K562 (cell line): ENCODE measurements around the gene CCR8. TPM values are rescaled to one million over a fixed set of nuclear protein-coding genes. Genes with fewer than 3 reads are reported as not detected.

Experiments
- ATF4 ChIP-seq: fragments of 450-650 bp; formaldehyde crosslinking; IDR thresholded peaks from 2 replicates; pipeline ENCODE4 v1.4.0; 2022; ENCODE audit warnings: mild to moderate bottlenecking, moderate library complexity
- BCLAF1 ChIP-seq, 2 experiments: fragments of 450-650 bp in 1 of 2; IDR thresholded peaks; 2 replicates each; pipeline ENCODE4 v1.6.1; 2011 to 2017; ENCODE audit warnings: low read depth in 2 of 2, antibody characterized with exemption in 1 of 2, borderline replicate concordance in 1 of 2, low read length in 1 of 2, mild to moderate bottlenecking in 1 of 2, mixed read lengths in 1 of 2; ENCODE audit not compliant: control insufficient read depth in 1 of 2
- BRF1 ChIP-seq: IDR thresholded peaks from 3 replicates; pipeline ENCODE4 v1.6.1; 2011; ENCODE audit warnings: borderline replicate concordance, mild to moderate bottlenecking; ENCODE audit not compliant: insufficient read length; ENCODE audit errors: extremely low read depth
- CLOCK ChIP-seq: fragments of 250-450 bp; sonication (Bioruptor Pico); IDR thresholded peaks from 2 replicates; pipeline ENCODE4 v1.4.0; 2020; ENCODE audit warnings: mild to moderate bottlenecking, moderate library complexity, borderline replicate concordance
- CXXC5 ChIP-seq: fragments of 250-450 bp; sonication (Bioruptor Pico); IDR thresholded peaks from 2 replicates; pipeline ENCODE4 v1.8.0; 2022; ENCODE audit warnings: inconsistent platforms, mild to moderate bottlenecking, moderate library complexity
- EZH2 ChIP-seq: IDR thresholded peaks from 2 replicates; pipeline ENCODE4 v1.6.1; 2012; ENCODE audit warnings: low read depth, mild to moderate bottlenecking, inconsistent platforms, low read length, borderline replicate concordance
- FOS ChIP-seq: IDR thresholded peaks from 3 replicates; pipeline ENCODE4 v1.6.1; 2011; ENCODE audit not compliant: insufficient read length; ENCODE audit errors: extremely low read depth
- HNRNPUL1 ChIP-seq: fragments of 200-400 bp; formaldehyde crosslinking; IDR thresholded peaks from 2 replicates; pipeline ENCODE4 v1.6.1; 2017; ENCODE audit warnings: low read length
- KLF13 ChIP-seq: fragments of 450-650 bp; IDR thresholded peaks from 2 replicates; pipeline ENCODE4 v1.6.1; 2016; ENCODE audit warnings: missing genetic modification characterization, low read depth, mild to moderate bottlenecking, missing compliant biosample characterization, moderate library complexity, borderline replicate concordance
- PRMT5 ChIP-seq: sonication (generic); formaldehyde crosslinking; IDR thresholded peaks from 2 replicates; pipeline ENCODE4 v1.5.0; 2020; ENCODE audit warnings: missing genetic modification reagents
- SMARCE1 ChIP-seq: fragments of 450-650 bp; IDR thresholded peaks from 2 replicates; pipeline ENCODE4 v1.7.1; 2016; ENCODE audit warnings: mild to moderate bottlenecking
- ZKSCAN1 ChIP-seq: fragments of 150-350 bp; IDR thresholded peaks from 2 replicates; pipeline ENCODE4 v1.6.1; 2016; ENCODE audit warnings: low read depth, low read length
- ZNF175 ChIP-seq: fragments of 200-800 bp; sonication (Bioruptor generic); IDR thresholded peaks from 2 replicates; pipeline ENCODE4 v1.6.1; 2016; ENCODE audit warnings: low read depth, mild to moderate bottlenecking, missing genetic modification characterization, missing compliant biosample characterization
- ZNF518B ChIP-seq: fragments of 250-450 bp; sonication (Bioruptor Pico); IDR thresholded peaks from 2 replicates; pipeline ENCODE4 v1.5.0; 2021; ENCODE audit warnings: mild to moderate bottlenecking, moderate library complexity
- polyA plus RNA-seq, 8 experiments: library from polyadenylated mRNA; depleted of rRNA in 4 of 8; stranded (reverse) in 5 of 8; unstranded in 3 of 8; fragments of >200 nt; fragmentation: Nextera tagmentation in 2 of 8; fragmentation: Illumina TruSeq in 1 of 8; extraction: Ambion mirVana in 2 of 8; extraction: Trizol in 1 of 8; gene quantifications; 2 replicates each; pipeline versions ENCODE4 v1.2.1 to v1.2.3, GENCODE V29; 2011 to 2014; ENCODE audit warnings: inconsistent platforms in 1 of 8, missing spikeins in 1 of 8
- total RNA-seq, 7 experiments: library from RNA; depleted of rRNA in 6 of 7; stranded (reverse); fragments of >200 nt in 6 of 7; fragmentation: Illumina TruSeq in 2 of 7; extraction: Trizol in 2 of 7; gene quantifications; 2 replicates each; pipeline versions ENCODE4 v1.2.1 to v1.2.3, GENCODE V29; 2011 to 2021; ENCODE audit warnings: low replicate concordance in 1 of 7

The CCR8 gene
- total and polyA plus RNA-seq, 9 of the 15 experiments (the other 6 are each of a cell fraction or from before 2014, with no cell fraction given), result not detected

- peak; percentile 97 for TF ChIP-seq ZNF175 (CRISPR knock-in tag)
- no peak for TF ChIP-seq BRF1
- no peak for TF ChIP-seq FOS
- TF ChIP-seq ZKSCAN1, result no peak
- TF ChIP-seq CLOCK (CRISPR knock-in tag), result no peak
- TF ChIP-seq SMARCE1, result peak; percentile 57; the same call in 1 of the 2 replicates
- TF ChIP-seq ZNF518B (CRISPR knock-in tag), result no peak
- TF ChIP-seq ATF4, result peak; percentile 85
- no peak for TF ChIP-seq PRMT5
- TF ChIP-seq CXXC5 (CRISPR knock-in tag), result peak; percentile 61
- no peak for TF ChIP-seq EZH2
- TF ChIP-seq HNRNPUL1, result no peak
- no peak for TF ChIP-seq BCLAF1 (IDR thresholded peaks at IDR 0.05; ENCODE audit: borderline replicate concordance in 1 of 2, control insufficient read depth in 1 of 2, low read depth in 2 of 2, low read length in 1 of 2)
- TF ChIP-seq KLF13, result no peak
Observed at GRCh38 chr3:39284457-39284881, 45.0 kb upstream of the CCR8 start (continued).
